Measurements from ENCODE around the gene TCF4. TPM values are rescaled to one million over a fixed set of nuclear protein-coding genes. Genes with fewer than 3 reads are reported as not detected.

Gene TCF4
- total and polyA plus RNA-seq, 2 of the 13 experiments (the other 11 are each of a cell fraction or from before 2014, with no cell fraction given) = not detected

DNA sequence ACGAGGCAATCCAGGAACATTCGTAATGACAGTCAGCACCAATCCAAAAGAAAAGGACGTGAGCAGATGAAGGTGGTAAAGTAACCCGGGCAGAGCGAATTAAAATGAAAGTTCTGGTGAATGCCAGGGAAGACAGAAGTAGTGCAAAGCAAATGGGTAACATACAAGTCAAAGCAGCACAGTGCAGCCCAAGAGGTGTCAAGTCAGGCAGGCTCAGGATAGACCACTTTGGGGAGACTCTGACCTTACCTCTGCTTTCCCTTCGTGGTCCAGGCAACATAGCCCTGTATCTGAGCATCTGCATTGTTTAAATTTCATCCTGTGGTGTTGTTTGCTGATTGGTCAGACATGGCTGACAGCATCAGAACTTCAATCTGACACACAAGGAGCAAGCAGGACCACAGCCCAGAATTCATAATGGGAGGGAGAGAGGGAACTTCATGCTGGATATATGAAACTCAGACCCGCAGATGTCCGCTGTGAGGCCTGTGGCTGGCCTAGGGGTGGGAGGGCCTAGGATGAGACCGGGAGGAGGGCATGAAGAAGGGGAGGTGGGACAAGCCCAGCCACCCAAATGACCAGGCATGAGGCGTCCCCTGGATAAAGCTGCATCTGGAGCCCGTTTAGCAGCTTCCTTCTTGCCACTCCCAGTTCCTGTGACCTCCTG is 285.7 kb downstream of the TCF4 start:
- BruUV-seq (replicated peaks) = no TSS peak
- Histone ChIP-seq H2AFZ (ENCODE audit: low read length) (no peak overlapping the region), H3K4me3 (replicated peaks in 1 of 3; ENCODE audit: insufficient read depth in 1 of 3, low read depth in 2 of 3, low read length in 3 of 3) (no peak overlapping the region), H3K27me3 (ENCODE audit: control insufficient read depth in 1 of 2, insufficient read depth in 2 of 2, low read length in 2 of 2) (no peaks in the 10 kb centered on the region), H3K4me2 (ENCODE audit: low read depth, low read length) (no peak overlapping the region), H3K36me3 (replicated peaks in 1 of 2; ENCODE audit: control insufficient read depth in 1 of 2, insufficient read depth in 2 of 2, low read length in 2 of 2) (no peaks in the 10 kb centered on the region), H3K9me3 (ENCODE audit: low read length) (no peaks in the 10 kb centered on the region), H3K27ac (ENCODE audit: extremely low read length, insufficient read depth, low read length) (no peak overlapping the region), H3K79me2 (ENCODE audit: insufficient read depth, low read length) (no peaks in the 10 kb centered on the region), H3K4me1 (ENCODE audit: insufficient read depth, low read length) (no peaks in the 10 kb centered on the region), H4K20me1 (ENCODE audit: insufficient read depth, low read length) (no peaks in the 10 kb centered on the region), H3K9ac (ENCODE audit: insufficient read depth, low read depth, low read length) (no peak overlapping the region)
- 8% methylated on average over 9 of the region's 11 CpGs for WGBS (ENCODE audit: low lambda C conversion rate)
- intact Hi-C loops (cut with micrococcal nuclease; ENCODE audit: unreplicated experiment) (no loop called here), in situ Hi-C loops (cut with HindIII; ENCODE audit: extremely low pct_ligation_motif_present, low pct_unique_long_range_greater_than_20kb) (no loop called here)
- ChIA-PET POLR2A (no interaction called here), CTCF (ENCODE audit: low intra/inter-chr PET ratio, low total read pairs) (no interaction called here)
- TF ChIP-seq FIP1L1 (IDR thresholded peaks at IDR 0.05; ENCODE audit: borderline replicate concordance, insufficient read depth, low read depth, low read length) (no peak), RXRA (CRISPR knock-in tag; IDR thresholded peaks at IDR 0.05) (no peak), ZFP36L2 (CRISPR knock-in tag; IDR thresholded peaks at IDR 0.05) (no peak), ZNF841 (CRISPR knock-in tag; IDR thresholded peaks at IDR 0.05; ENCODE audit: borderline replicate concordance) (no peak), SMARCE1 (IDR thresholded peaks at IDR 0.05; ENCODE audit: borderline replicate concordance) (no peak), FOXK1 (CRISPR knock-in tag; IDR thresholded peaks at IDR 0.05; ENCODE audit: borderline replicate concordance, low read depth) (no peak), ZBTB8A (CRISPR knock-in tag; IDR thresholded peaks at IDR 0.05; ENCODE audit: borderline replicate concordance, low read depth) (no peak), MYNN (CRISPR knock-in tag; IDR thresholded peaks at IDR 0.05; ENCODE audit: low read depth) (no peak), SP140L (CRISPR knock-in tag; IDR thresholded peaks at IDR 0.05; ENCODE audit: borderline replicate concordance) (no peak), ZNF761 (CRISPR knock-in tag; conservative IDR thresholded peaks at IDR 0.05) (no peak)
- TF ChIP-seq, protein P1, sequence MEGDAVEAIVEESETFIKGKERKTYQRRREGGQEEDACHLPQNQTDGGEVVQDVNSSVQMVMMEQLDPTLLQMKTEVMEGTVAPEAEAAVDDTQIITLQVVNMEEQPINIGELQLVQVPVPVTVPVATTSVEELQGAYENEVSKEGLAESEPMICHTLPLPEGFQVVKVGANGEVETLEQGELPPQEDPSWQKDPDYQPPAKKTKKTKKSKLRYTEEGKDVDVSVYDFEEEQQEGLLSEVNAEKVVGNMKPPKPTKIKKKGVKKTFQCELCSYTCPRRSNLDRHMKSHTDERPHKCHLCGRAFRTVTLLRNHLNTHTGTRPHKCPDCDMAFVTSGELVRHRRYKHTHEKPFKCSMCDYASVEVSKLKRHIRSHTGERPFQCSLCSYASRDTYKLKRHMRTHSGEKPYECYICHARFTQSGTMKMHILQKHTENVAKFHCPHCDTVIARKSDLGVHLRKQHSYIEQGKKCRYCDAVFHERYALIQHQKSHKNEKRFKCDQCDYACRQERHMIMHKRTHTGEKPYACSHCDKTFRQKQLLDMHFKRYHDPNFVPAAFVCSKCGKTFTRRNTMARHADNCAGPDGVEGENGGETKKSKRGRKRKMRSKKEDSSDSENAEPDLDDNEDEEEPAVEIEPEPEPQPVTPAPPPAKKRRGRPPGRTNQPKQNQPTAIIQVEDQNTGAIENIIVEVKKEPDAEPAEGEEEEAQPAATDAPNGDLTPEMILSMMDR (CRISPR knock-in tag; IDR thresholded peaks at IDR 0.05) = no peak
- TF ChIP-seq, protein P2, sequence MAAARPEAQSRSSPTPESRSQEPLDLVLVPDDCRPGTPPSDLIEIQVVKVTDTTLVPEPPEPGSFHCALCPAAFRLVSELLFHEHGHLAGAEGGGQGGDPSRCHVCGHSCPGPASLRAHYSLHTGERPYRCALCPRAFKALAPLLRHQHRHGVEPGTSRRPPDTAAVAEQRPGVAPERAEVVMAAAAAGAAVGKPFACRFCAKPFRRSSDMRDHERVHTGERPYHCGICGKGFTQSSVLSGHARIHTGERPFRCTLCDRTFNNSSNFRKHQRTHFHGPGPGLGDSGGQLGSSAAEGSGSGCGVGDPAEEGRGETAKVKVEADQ (CRISPR knock-in tag; IDR thresholded peaks at IDR 0.05; ENCODE audit: borderline replicate concordance) = no peak
- DNase-seq (ENCODE audit: low spot score) (no peak), ATAC-seq (no peak), FAIRE-seq (no peak)

All from HepG2 (cell line).